ENCODE measurements around the gene RGS2. TPM values are rescaled to one million over a fixed set of nuclear protein-coding genes. Genes with fewer than 3 reads are reported as not detected.

RGS2 gene
- total RNA-seq, 1 donor from 2014 or later = 49.0 TPM

- H3K4me3 ChIP-seq = no peak overlapping the region
- TF ChIP-seq CTCF (IDR thresholded peaks at IDR 0.05) = no peak
- no peaks in the 10 kb centered on the region for H3K4me1 ChIP-seq
- no peaks in the 10 kb centered on the region for H3K9me3 ChIP-seq
- no peak for DNase-seq
- no peaks in the 10 kb centered on the region for H3K36me3 ChIP-seq
- no peaks in the 10 kb centered on the region for H3K27me3 ChIP-seq
- no peak overlapping the region for H3K27ac ChIP-seq
- intact Hi-C loops (cut with DNase I) = no loop called here
- ATAC-seq = no peak
Observed at GRCh38 chr1:192849011-192849410, 40.2 kb downstream of the RGS2 start.

- H3K9me3 ChIP-seq = no peaks in the 10 kb centered on the region
- H3K36me3 ChIP-seq = no peaks in the 10 kb centered on the region
- no peak overlapping the region for H3K27ac ChIP-seq
- H3K4me3 ChIP-seq = no peak overlapping the region
- no peaks in the 10 kb centered on the region for H3K27me3 ChIP-seq
- TF ChIP-seq CTCF (IDR thresholded peaks at IDR 0.05) = no peak
- intact Hi-C loops (cut with DNase I) = no loop called here
- DNase-seq = no peak
- no peaks in the 10 kb centered on the region for H3K4me1 ChIP-seq
- ATAC-seq = no peak
Observed at GRCh38 chr1:192849442-192849841, 40.6 kb downstream of the RGS2 start.

- intact Hi-C loops (cut with DNase I) = no loop called here
- Histone ChIP-seq H3K36me3 (no peaks in the 10 kb centered on the region), H3K27me3 (no peaks in the 10 kb centered on the region), H3K4me3 (no peak overlapping the region), H3K9me3 (no peaks in the 10 kb centered on the region), H3K4me1 (no peaks in the 10 kb centered on the region), H3K27ac (no peak overlapping the region)
- ATAC-seq (no peak), DNase-seq (no peak)
- no peak for TF ChIP-seq CTCF (IDR thresholded peaks at IDR 0.05)
Observed at GRCh38 chr1:192852001-192852947, 43.4 kb downstream of the RGS2 start.

GRCh38 chr1:192858456-192858855, 49.6 kb downstream of the RGS2 start:
- Histone ChIP-seq H3K27ac (no peak overlapping the region), H3K36me3 (no peaks in the 10 kb centered on the region), H3K27me3 (no peaks in the 10 kb centered on the region), H3K9me3 (no peaks in the 10 kb centered on the region), H3K4me1 (no peaks in the 10 kb centered on the region), H3K4me3 (no peak overlapping the region)
- no peak for TF ChIP-seq CTCF (IDR thresholded peaks at IDR 0.05)
- ATAC-seq = no peak
- intact Hi-C loops (cut with DNase I) = no loop called here
- DNase-seq = no peak

GRCh38 chr1:192859808-192860207, 51.0 kb downstream of the RGS2 start:
- H3K4me1 ChIP-seq = no peaks in the 10 kb centered on the region
- H3K36me3 ChIP-seq = no peaks in the 10 kb centered on the region
- no peak overlapping the region for H3K27ac ChIP-seq
- intact Hi-C loops (cut with DNase I) = no loop called here
- ATAC-seq = no peak
- no peaks in the 10 kb centered on the region for H3K27me3 ChIP-seq
- H3K9me3 ChIP-seq = no peaks in the 10 kb centered on the region
- TF ChIP-seq CTCF (IDR thresholded peaks at IDR 0.05) = no peak
- no peak for DNase-seq
- no peak overlapping the region for H3K4me3 ChIP-seq

Measured in upper lobe of right lung (tissue), 1 donor.